ENCODE measurements around the gene IQCF6.
"Not testable (repeated sequence)": the region's sequence is repeated elsewhere in the genome, so short reads cannot be mapped to it uniquely, and the experiment has no call there.

DNA sequence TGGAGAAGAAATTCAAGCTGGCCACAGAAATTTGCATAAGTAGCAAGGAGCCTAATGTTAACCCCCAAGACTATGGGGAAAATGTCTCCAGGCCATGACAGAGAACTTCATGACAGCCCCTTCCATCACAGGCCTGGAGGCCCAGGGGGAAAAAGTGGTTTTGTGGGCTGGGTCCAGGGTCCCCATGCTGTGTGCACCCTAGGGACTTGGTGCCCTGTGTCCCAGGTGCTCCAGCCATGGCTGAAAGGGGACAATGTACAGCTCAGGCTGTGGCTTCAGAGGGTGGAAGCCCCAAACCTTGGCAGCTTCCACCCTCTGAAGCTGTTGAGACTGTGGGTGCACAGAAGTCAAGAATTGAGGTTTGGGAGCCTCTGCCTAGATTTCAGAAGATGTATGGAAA lies 8.5 kb upstream of the IQCF6 start:
- TF ChIP-seq, protein P1, sequence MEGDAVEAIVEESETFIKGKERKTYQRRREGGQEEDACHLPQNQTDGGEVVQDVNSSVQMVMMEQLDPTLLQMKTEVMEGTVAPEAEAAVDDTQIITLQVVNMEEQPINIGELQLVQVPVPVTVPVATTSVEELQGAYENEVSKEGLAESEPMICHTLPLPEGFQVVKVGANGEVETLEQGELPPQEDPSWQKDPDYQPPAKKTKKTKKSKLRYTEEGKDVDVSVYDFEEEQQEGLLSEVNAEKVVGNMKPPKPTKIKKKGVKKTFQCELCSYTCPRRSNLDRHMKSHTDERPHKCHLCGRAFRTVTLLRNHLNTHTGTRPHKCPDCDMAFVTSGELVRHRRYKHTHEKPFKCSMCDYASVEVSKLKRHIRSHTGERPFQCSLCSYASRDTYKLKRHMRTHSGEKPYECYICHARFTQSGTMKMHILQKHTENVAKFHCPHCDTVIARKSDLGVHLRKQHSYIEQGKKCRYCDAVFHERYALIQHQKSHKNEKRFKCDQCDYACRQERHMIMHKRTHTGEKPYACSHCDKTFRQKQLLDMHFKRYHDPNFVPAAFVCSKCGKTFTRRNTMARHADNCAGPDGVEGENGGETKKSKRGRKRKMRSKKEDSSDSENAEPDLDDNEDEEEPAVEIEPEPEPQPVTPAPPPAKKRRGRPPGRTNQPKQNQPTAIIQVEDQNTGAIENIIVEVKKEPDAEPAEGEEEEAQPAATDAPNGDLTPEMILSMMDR (IDR thresholded peaks at IDR 0.05): not testable (repeated sequence)
- not testable (repeated sequence) for TF ChIP-seq POLR2A (IDR thresholded peaks at IDR 0.05)
